HG03175 (cell line): Measurements from ENCODE around the gene PARP16.

Source experiments
- ATAC-seq: cut with Tn5 transposase; IDR thresholded peaks from one replicate; pipeline ENCODE4 v1.9.1; 2021; ENCODE audit warnings: mild to moderate bottlenecking, moderate library complexity; ENCODE audit not compliant: unreplicated experiment

The PARP16 gene

DNA sequence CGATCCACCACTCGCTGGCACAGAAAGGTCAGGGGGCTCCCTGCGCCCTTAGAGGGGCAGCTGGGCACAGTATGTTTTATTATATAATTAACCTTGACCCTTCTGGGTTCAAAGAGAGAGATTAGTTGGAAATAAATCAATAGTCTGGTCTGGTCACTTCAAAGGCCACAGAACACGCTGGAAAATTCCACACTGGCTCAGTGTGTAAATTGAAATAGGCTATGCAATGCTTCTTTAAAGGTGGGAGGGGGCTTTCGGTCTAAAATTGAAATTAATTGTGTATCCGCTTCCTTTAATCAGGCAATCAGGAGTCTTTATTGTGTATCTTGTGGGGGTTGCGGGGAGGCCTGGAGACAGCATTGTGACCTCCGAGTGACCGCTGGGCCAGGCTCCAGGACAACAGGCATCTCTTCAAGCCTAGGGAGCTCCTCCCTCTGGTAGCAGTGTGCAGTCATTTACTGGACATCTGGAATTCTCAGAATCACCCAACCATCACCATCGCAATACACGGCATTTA is 25.8 kb upstream of the PARP16 start:
- ATAC-seq, result no peak

DNA sequence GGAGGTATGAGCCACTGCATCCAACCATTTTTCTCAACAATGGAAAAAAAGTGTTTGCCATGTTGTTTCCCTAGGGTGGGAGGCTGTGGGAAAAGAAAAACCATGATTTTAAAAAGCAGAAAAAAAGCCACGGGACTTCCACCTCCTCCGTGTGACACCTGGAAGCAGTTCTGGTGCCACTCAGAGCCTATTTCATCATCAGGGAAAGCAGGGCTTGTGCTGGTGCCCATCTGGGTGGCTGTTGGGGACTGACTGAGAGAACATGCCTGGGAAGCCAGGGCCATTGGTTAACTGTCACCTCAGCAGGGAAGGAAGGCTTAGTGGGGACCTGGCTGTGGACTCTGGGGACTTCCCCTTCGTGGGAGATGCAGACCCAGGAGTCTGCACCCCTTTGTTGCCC is 25.1 kb upstream of the PARP16 start:
- no peak for ATAC-seq

DNA sequence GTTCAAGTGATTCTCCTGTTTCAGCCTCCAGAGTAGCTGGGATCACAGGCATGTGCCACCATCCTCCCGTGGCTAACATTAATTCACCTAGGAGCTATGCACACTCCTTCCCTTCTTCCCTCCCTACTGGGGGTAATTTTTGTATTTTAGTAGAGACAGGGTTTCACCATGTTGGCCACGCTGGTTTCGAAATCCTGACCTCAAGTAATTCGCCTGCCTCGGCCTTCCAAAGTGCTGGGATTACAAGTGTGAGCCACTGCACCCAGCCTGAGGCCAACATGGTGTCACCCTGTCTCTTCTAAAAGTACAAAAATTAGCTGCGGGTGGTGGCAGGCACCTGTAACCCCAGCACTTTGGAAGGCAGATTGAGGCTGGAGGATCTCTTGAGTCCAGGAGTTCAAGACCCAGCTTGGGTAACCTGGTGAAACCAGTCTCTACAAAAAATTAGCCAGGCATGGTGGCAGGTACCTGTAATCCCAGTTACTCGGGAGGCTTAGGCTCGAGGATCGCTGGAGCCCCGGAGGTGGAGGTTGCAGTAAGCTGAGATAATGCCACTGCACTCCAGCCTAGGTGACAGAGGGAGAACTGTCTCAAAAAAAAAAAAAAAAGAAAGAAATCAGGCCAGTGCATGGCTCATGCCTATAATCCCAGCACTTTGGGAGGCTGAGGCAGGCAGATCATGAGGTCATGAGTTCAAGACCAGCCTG is 23.9 kb upstream of the PARP16 start:
- no peak for ATAC-seq

DNA sequence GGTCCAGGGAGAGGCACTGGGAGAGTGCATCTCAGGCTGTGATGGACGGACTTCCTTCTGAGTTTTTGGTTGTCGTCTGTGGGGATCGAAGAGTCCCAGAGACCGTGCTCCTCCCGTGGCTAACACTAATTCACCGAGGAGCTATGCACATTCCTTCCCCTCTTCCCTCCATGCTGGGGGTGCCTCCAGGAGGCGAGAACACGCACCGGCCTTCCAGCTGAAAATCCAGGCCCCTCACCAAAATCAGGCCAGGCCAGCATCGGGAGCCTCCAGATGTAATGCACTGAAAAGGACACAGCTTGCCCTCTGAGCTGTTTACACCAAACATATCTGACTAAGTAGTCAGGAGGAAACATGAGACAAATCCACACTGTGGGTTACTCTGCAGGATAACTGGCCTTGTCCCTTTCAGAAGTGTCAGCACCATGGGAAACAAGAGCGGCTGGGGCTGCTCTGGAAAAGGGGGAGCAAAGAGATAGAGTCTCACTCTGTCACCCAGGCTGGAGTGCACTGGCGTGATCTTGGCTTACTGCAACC is 23.3 kb upstream of the PARP16 start:
- ATAC-seq, result no peak

DNA sequence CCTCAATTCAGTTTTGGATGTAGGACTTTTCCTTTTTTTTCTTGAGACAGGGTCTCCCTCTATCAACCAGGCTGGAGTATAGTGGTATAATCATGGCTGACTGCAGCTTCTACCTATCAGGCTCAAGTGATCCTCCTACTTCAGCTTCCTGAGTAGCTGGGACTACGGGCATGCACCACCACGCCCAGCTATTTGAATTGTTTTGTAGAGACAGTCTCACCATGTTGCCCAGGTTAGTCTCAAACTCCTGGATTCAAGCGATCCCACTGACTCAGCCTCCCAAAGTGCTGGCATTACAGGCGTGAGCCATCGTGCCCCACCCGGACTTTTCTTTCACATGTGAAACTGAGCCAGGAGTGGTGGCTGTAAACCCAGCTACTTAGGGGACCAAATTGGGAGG is 21.3 kb upstream of the PARP16 start:
- ATAC-seq, result no peak

DNA sequence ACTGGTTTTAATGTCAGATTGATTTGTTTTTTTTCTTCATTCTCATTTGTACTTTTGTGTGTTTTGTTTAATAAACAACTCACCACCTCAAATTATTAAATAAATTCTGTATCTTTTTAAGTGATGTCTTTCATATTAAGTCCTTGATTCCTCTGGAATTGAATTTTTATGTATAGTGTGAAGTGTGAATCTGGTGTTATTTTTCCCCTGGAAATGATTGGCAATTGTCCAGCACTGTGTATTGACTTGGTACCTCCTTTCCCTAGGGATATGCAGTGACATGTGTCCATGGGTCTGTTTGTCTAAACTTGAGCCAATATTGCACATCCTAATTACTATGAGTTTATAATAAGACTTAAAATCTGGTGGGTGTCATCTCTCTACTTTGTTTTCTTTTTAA is 19.9 kb upstream of the PARP16 start:
- no peak for ATAC-seq

DNA sequence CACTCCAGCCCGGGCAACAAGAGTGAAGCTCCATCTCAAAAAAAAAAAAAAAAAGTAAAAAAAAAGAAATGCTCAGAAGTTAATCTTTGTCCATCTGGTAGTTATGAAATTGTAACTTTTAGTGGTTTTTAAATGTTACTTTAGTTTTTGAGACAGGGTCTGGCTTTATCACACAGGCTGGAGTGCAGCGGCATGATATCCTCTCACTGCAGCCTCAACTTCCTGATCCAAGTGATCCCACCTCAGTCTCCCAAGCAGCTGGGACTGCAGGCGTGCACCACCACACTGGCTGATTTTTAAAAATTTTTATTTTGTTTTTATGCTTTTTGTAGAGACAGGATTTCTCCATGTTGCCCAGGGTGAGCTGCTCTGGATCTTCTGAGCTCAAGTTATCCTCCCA is 19.1 kb upstream of the PARP16 start:
- ATAC-seq, result no peak

DNA sequence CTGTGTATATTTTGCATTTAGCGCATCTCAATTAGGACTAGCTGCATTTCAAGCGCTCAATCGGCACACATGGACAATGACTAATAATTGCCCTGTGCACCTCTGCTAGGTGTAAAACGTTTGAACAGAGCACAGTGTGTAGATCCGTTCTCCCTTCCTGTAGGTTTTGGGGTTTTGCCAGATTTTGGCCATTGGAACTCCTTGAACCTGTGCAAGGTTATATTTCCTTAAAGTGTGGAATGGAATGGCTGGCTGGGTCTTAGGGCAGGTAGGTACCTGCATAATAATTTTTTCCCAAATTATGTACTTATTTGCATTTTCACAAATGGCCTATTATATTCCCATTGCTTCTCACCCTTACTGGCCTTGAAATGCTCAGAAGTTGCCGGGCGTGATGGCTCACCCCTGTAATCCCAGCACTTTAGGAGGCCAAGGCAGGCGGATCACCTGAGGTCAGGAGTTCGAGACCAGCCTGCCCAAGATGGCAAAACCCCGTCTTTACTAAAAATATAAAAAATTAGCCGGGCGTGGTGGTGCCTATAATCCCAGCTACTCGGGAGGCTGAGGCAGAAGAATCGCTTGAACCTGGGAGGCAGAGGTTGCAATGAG is 18.6 kb upstream of the PARP16 start:
- peak; percentile 55 for ATAC-seq

DNA sequence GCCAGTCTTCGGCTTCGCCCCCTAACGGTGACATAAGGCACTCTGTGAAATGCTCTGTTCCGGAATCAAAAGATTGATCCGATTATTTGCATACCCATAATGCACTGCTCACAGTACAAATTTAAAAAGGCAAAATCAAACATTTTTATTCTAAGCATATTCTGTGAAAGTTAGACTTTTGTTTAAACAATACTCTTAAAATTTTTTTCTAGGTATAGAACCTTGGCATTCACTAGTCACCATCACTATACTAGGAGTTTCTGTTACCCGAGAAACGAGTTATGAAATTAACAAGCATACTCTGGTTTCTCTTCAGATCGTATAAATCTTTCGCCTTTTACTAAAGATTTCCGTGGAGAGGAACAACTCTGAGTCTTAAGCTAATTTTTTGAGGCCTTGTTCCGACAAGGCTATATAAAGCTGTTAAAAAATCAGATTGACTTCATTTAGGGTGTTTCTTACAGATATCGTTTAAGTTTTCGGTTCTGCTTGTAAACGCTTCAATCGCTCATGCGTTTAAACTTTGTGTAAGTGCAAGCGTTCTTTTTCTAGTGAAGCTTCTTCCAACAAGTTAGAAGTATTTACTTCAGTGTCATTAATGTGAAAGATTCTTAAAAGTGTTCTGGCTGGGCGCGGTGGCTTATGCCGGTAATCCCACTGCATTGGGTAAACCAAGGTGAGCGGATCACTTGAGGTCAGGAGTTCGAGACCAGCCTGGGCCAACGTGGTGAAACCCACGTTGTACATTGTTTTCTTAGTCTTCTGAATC is 17.9 kb upstream of the PARP16 start, which contains the start of gene RNU5B-1:
Gene RNU5B-1, plus strand, starts transcription at position 297 of the 769 bp plus-strand sequence.
- peak; percentile 65 for ATAC-seq

DNA sequence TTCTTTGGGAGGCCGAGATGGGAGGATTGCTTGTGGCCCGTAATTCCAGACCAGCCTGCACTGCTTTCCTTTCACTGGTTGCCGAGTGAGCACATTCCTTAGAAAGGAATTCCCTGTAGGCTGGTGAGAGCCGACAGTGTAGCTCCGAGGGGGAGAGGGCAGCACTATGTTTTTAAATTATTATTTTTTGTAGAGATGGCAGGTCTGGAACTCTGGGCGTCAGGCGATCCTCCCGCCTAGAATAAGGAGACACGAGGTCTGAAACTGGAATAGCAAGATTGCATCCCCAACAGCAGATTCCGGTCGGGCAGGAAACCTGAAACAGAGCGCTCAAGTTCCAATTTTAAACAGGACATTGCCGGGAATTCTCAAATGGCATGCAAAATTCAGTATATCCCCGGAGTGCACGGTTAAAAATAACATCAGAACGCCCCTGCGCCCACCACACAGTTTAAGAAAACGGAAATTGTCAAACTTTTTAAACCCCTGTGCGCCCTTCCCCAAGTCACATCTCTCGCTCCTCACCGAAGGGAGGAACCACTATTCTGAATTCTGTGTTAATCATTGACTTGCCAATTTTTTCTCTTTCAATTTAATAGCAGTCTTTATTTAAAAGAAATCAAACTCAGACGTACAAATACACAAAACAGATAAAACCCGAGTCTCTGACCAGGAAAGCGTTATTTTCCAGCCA is 17.2 kb upstream of the PARP16 start:
- peak; percentile 5 for ATAC-seq

DNA sequence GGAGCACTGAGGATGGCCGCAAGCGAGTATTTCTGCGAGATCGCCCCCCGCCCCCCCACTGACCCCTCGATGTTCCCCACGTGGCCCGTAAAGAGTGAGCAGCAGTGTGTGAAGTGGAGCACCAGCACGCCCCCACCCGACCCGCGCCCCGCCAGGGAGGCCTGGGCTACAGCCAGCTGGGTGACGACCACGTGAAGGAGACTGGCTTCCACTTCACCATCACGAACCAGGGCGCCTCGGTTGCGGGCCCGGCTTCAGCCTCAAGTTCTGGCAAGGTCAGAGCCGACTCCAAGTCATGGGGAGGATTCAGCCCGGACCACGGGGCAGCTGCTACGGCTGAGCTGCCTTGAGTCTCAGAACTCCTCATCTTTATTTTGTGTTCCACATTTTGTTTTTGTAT is 15.4 kb upstream of the PARP16 start:
- no peak for ATAC-seq

DNA sequence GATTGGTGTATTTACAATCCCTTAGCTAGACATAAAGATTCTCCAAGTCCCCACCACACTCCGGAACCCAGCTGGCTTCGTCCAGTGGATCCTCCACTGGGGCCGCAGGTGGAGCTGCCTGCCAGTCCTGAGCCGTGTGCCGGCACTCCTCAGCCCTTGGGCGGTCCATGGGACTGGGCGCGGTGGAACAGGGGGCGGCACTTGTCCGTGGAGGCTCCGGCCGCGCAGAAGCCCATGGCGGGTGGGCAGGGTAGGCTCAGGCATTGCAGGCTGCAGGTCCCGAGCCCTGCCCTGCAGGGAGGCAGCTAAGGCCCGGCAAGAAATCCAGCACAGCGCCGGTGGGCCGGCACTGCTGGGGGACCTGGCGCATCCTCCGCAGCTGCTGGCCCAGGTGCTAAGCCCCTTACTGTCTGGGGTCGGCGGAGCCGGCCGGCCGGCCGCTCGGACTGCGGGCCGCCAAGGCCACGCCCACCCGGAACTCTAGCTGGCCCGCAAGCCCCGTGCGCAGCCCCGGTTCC is 14.3 kb upstream of the PARP16 start:
- no peak for ATAC-seq

DNA sequence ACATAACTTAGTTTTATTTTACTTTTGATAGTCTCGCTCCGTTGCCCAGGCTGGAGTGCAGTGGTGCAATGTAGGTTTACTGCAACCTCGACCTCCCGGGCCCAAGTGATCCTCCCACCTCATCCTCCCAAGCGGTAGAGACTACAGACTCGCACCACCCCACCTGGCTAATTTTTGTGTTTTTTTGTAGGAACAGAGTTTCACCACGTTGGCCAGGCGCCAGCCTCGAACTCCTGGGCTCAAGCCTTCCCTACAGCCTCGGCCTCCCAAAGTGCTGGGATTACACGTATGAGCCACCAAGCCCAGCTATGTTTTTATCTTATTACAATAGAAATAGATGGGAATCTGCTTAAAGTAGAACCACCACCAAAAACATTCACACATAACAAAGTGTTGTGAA is 12.0 kb upstream of the PARP16 start:
- ATAC-seq, result no peak

DNA sequence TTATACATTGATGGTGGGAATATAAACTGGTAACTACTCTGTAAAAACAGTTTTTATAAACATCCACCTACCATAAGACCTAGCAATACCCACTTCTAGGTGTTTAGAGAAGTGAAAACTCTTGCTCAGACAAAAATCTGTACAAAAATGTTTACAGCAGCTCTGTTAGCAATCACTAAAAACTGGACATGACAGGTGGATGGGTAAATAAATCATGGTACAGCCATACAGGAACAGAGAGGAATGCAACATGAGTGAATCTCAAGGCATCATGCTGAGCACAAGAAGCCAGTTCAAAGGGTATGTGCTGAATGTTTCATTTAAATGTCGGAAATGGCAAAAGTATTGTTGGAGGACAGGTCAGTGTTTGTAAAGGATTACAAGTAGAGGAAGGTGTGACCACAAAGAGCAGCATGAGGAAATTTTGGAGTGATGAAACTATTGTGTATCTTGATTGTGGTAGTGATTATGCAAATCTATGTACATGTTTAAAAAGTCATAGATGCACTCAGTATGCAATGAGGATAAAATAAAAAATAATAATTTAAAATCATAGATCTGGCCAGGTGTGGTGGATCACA is 6.3 kb upstream of the PARP16 start:
- no peak for ATAC-seq

DNA sequence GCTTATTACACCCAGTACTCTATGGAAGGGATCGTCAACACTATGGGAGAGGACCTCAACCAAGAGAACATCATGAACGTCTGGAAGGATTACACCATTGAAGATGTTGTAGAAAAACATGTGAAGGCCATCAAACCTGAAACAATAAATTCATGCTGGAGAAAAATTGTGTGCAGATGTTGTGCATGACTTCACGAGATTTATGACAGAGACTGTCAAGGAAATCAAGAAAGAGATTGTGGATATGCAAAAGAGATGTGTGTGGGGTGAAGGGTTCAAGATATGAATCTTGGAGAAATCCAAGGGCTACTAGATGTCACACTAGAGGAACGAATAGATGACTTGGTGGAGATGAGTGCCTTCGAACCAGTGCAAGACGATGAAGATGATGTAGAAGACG is 3.5 kb upstream of the PARP16 start:
- ATAC-seq, result no peak

DNA sequence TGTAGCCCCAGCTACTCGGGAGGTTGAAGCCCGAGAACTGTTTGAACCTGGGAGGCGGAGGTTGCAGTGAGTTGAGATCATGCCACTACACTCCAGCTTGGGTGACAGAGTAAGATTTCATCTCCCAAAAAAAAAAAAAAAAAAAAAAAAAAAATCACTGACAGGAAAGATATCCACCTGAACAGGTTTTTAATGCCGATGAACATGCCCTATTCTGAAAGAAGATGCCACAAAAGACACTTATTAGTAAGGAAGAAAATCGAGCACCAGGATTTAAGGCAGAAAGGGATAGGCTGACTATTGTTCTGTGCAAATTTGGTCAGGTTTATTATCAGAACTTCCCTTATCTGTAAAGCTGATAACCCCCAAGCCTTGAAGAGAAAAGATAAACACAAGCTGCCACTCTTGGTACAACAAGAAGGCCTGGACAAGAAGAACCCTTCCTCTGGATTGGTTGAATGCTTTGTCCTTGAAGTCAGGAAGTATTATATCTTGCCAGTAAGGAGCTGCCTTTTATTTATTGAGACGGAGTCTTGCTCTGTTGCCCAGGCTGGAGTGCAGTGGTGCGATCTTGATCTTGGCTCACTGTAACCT is 2.7 kb upstream of the PARP16 start:
- no peak for ATAC-seq

DNA sequence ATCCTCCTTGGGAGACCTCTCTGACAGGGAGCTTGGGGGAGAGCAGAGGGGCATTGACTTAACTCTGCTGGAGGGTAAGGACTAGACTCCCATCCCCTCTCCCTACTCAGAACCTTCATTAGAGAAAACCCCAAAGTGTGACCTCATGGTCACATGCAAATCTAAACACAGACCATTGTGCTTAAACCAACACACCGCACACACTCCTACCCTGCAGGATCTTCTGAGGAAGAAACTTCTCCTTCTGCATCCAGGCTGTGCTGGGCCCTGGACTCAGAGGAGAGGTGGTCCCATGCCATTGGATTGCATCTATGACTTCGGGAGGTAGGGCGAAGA is 805 bp upstream of the PARP16 start:
- ATAC-seq, result no peak

DNA sequence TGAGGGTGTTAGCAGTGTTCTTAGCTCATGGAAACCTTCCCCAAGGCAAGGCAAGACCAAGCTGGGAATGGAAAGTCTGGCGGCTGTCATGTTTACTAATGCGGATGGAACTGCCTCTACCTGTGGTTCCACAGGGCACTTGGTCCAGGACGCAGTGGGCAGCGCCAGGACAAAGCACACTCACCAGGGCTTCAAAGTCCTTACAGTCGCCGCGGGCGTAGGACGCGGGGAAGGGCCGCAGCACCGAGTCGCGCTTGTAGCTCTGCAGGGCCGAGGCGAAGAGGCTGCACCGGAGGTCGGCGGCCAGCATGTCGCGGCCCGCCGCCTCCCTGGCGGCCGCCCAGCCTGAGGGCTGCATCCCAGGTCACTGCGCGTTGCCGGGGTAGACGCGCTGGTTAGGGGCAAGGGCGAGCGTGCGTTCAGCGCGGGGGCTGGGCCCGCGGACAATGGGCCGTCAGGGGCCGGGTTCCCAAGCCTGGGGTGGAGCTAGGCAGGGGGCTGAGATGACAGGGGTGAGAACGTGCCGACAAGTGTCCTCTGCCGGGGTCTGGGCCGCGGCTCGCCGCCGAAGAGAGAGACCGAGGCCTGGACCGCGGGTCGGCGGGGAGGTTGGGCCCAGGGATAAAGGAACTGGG is 497 bp downstream of the PARP16 start:
- ATAC-seq, result peak; percentile 38

DNA sequence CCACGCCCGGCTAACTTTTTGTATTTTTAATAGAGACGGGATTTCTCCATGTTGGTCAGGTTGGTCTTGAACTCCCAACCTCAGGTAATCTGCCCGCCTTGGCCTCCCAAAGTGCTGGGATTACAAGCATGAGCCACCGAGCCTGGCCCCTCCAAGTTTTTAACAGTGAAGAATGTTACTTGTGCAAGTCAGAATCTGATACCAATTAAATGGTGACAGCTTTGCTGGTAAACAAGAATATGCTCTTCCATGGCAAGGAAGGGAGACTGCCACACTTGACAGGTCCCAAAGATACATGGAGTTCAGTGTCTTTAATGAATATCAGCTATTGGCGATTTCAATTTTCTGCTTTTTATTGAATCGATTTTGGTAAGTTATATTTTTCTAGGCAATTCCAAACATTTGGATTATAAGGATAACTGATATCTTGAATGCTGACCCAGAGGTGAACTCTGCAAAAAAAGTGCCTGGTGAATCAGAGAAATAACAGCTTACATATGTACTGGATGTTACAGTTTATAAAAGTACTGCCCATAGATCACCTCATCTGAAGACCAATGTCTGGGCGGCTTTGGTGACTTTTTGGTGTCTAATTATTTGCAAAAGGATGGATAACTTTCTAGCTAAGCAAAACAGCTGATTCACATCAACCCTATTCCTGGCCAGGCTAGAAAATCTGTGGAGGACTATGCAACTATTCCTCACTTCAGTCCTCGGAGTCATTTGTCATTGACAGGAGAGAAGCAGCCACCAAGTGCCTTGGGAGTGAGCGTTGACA is 1.2 kb downstream of the PARP16 start:
- no peak for ATAC-seq
